Erythroblast (primary cell): ENCODE measurements around the gene PPP1R1B.

Experiments
- GATA1 ChIP-seq: IDR thresholded peaks from 2 replicates; pipeline ENCODE4 v1.6.1; 2011; ENCODE audit warnings: low read depth, mild to moderate bottlenecking, control low read depth, low read length, moderate library complexity
- POLR2A ChIP-seq: IDR thresholded peaks from 2 replicates; pipeline ENCODE4 v1.6.1; 2011; ENCODE audit warnings: mild to moderate bottlenecking, low read length

- no peak for TF ChIP-seq POLR2A
- no peak for TF ChIP-seq GATA1
Measured at GRCh38 chr17:39651923-39652586, 25.3 kb downstream of the PPP1R1B start.
